Skeletal muscle tissue (tissue), 4 donors: ENCODE results near the gene FCF1. TPM values are rescaled to one million over a fixed set of nuclear protein-coding genes. Genes with fewer than 3 reads are reported as not detected.
"Not testable (repeated sequence)": the region's sequence is repeated elsewhere in the genome, so short reads cannot be mapped to it uniquely, and the experiment has no call there.

Experiments used
- H3K27ac ChIP-seq: one replicate; pipeline ENCODE4 v1.7.0; 2013; ENCODE audit warnings: mild to moderate bottlenecking, low read depth, low read length, inconsistent platforms
- H3K27me3 ChIP-seq, 3 donors: one replicate each; pipeline ENCODE4 v1.7.0; 2013; ENCODE audit warnings: low read length in 3 of 3; ENCODE audit not compliant: control insufficient read depth in 3 of 3, insufficient read depth in 3 of 3
- H3K36me3 ChIP-seq, 3 donors: one replicate each; pipeline ENCODE4 v1.7.0; 2013; ENCODE audit warnings: low read length in 3 of 3; ENCODE audit not compliant: control insufficient read depth in 3 of 3, insufficient read depth in 3 of 3
- H3K4me1 ChIP-seq, 3 donors: one replicate each; pipeline ENCODE4 v1.7.0; 2013; ENCODE audit warnings: low read length in 3 of 3, mild to moderate bottlenecking in 3 of 3; ENCODE audit not compliant: control insufficient read depth in 3 of 3, insufficient read depth in 3 of 3
- H3K4me3 ChIP-seq, 3 donors: one replicate each; pipeline ENCODE4 v1.7.0; 2013; ENCODE audit warnings: low read length in 3 of 3
- H3K9ac ChIP-seq, 3 donors: one replicate each; pipeline ENCODE4 v1.7.0; 2013; ENCODE audit warnings: low read length in 3 of 3, mild to moderate bottlenecking in 3 of 3, moderate library complexity in 2 of 3, low read depth in 1 of 3
- H3K9me3 ChIP-seq, 3 donors: one replicate each; pipeline ENCODE4 v1.7.0; 2013; ENCODE audit warnings: low read length in 3 of 3; ENCODE audit not compliant: control insufficient read depth in 3 of 3
- total RNA-seq: library from RNA; depleted of rRNA; stranded (reverse); fragments of >200 nt; gene quantifications from one replicate; pipeline ENCODE4 v1.2.3, GENCODE V29; 2014
- donor health status: Osteomylitis.

FCF1 gene
- total RNA-seq, 1 donor from 2014 or later: 15.1 TPM

- no peak overlapping the region for H3K4me3 ChIP-seq
- H3K4me1 ChIP-seq: no peaks in the 10 kb centered on the region
- H3K9me3 ChIP-seq: no peaks in the 10 kb centered on the region
- H3K27me3 ChIP-seq: no peaks in the 10 kb centered on the region
- no peak overlapping the region for H3K9ac ChIP-seq
- H3K36me3 ChIP-seq: no peaks in the 10 kb centered on the region
- H3K27ac ChIP-seq: no peak overlapping the region
These were observed 43.4 kb downstream of the FCF1 start for GRCh38 chr14:74756326-74756725.

GRCh38 chr14:74758505-74758904, 45.6 kb downstream of the FCF1 start:
- H3K4me3 ChIP-seq, H3K36me3 ChIP-seq, H3K9ac ChIP-seq, H3K9me3 ChIP-seq, H3K27me3 ChIP-seq, H3K27ac ChIP-seq, H3K4me1 ChIP-seq: not testable (repeated sequence)

- Histone ChIP-seq H3K9ac (peak within 1 kb of the TSS; percentile 88 to 96 (median 93)), H3K4me1 (peaks cover 25 to 35% (median 25%) of the 10 kb centered on the region in 3 donors), H3K4me3 (peak within 1 kb of the TSS; percentile 76 to 89 (median 86)), H3K9me3 (no peaks in the 10 kb centered on the region), H3K36me3 (peaks cover 0 to 3% (median 0%) of the 10 kb centered on the region in 3 donors), H3K27me3 (no peaks in the 10 kb centered on the region), H3K27ac (peak within 1 kb of the TSS; percentile 90)
These were observed 50.2 kb downstream of the FCF1 start, which contains the start of gene YLPM1 for GRCh38 chr14:74762917-74763802. TSS of gene YLPM1 (plus strand) at chr14:74763316. CDS start at chr14:74763490, 174 bp downstream.

GRCh38 chr14:74763803-74764531, 51.0 kb downstream of the FCF1 start:
- Histone ChIP-seq H3K27ac (peak overlapping the region; percentile 90), H3K27me3 (no peaks in the 10 kb centered on the region), H3K9ac (peak overlapping the region; percentile 88 to 96 (median 93)), H3K4me1 (peaks cover 25 to 36% (median 27%) of the 10 kb centered on the region in 3 donors), H3K4me3 (peak overlapping the region; percentile 76 to 89 (median 86)), H3K36me3 (peaks cover 0 to 3% (median 0%) of the 10 kb centered on the region in 3 donors), H3K9me3 (no peaks in the 10 kb centered on the region)

GRCh38 chr14:74765721-74766120, 52.8 kb downstream of the FCF1 start:
- Histone ChIP-seq H3K27me3 (no peaks in the 10 kb centered on the region), H3K4me1 (peaks cover 25 to 36% (median 27%) of the 10 kb centered on the region in 3 donors), H3K27ac (no peak overlapping the region), H3K36me3 (peaks cover 0 to 3% (median 0%) of the 10 kb centered on the region in 3 donors), H3K4me3 (peak overlapping the region in 2 of 3 donors; percentile 41 to 76), H3K9ac (peak overlapping the region; percentile 43 to 96 (median 93)), H3K9me3 (no peaks in the 10 kb centered on the region)

- peaks cover 0 to 1% (median 0%) of the 10 kb centered on the region in 3 donors for H3K36me3 ChIP-seq
- H3K27ac ChIP-seq: no peak overlapping the region
- no peaks in the 10 kb centered on the region for H3K9me3 ChIP-seq
- H3K4me3 ChIP-seq: no peak overlapping the region
- H3K9ac ChIP-seq: no peak overlapping the region
- peaks cover 6 to 11% (median 9%) of the 10 kb centered on the region in 3 donors for H3K4me1 ChIP-seq
- H3K27me3 ChIP-seq: no peaks in the 10 kb centered on the region
These were observed 58.5 kb downstream of the FCF1 start for GRCh38 chr14:74771399-74771798.

GRCh38 chr14:74784634-74785033, 71.7 kb downstream of the FCF1 start:
- Histone ChIP-seq H3K36me3 (peaks cover 15 to 40% (median 31%) of the 10 kb centered on the region in 3 donors), H3K4me1 (no peaks in the 10 kb centered on the region), H3K27ac (peak overlapping the region; percentile 57), H3K9me3 (no peaks in the 10 kb centered on the region), H3K4me3 (no peak overlapping the region), H3K27me3 (no peaks in the 10 kb centered on the region), H3K9ac (no peak overlapping the region)

GRCh38 chr14:74785056-74785613, 72.2 kb downstream of the FCF1 start:
- peaks cover 15 to 39% (median 31%) of the 10 kb centered on the region in 3 donors for H3K36me3 ChIP-seq
- H3K27ac ChIP-seq: peak overlapping the region; percentile 57
- H3K27me3 ChIP-seq: no peaks in the 10 kb centered on the region
- H3K4me1 ChIP-seq: no peaks in the 10 kb centered on the region
- no peak overlapping the region for H3K9ac ChIP-seq
- no peaks in the 10 kb centered on the region for H3K9me3 ChIP-seq
- no peak overlapping the region for H3K4me3 ChIP-seq

- Histone ChIP-seq H3K9me3 (no peaks in the 10 kb centered on the region), H3K4me3 (no peak overlapping the region), H3K27me3 (no peaks in the 10 kb centered on the region), H3K36me3 (peaks cover 5 to 22% (median 14%) of the 10 kb centered on the region in 3 donors), H3K27ac (no peak overlapping the region), H3K4me1 (no peaks in the 10 kb centered on the region), H3K9ac (no peak overlapping the region)
These were observed 73.9 kb downstream of the FCF1 start for GRCh38 chr14:74786796-74787315.
